ENCODE measurements around the gene GPR137. TPM values are rescaled to one million over a fixed set of nuclear protein-coding genes. Genes with fewer than 3 reads are reported as not detected.

GPR137 gene
- total and polyA plus RNA-seq, 10 of the 15 experiments (the other 5 are each of a cell fraction or from before 2014, with no cell fraction given), result 0.37 to 29.2 (median 13.8) TPM

DNA sequence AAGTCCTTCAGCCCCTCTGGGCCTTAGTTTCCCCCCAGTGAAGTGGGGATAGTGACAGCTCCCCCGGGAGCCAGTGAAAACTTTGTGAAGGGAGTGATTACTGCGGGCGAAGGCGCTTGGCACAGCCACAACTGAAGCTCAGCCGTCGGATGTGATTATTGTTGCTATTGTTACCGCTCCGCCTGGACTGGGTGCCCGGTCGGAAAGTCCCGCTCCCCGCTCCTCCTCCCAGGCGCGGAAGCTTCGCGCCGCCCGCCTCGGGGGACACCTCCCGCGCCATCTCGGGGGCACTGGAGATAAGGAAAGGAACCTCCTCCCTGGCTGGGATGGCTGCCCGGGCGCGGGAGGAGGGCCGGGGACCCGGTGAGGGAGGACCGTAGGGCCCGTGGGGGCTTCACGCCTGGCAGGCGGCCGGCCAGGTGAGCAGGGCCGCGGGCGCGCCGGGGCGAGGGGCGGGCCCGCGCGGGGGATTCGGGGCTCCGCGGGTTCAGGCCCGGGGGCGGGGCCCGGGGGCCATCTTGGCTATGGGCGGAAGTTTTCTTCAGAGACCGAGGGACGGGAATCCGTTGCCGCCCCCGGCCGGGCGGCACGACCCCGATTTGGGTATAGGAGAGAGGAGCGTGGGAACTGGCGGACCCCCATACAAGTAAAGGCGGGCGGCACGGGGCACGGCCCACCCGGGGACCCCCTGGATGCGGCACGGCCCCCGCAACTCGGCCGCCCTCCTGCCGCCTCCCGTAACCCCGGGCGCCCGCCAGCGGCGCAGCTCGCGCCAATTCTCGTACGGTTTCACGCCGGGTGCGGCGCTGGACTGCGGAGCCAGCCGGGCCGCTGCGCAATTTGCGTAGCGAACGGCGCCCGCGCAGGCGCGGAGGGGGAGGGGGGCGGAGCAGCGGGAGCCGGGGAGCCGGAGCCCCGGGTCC, at the start of gene GPR137 (continued):
- TF ChIP-seq, protein P1, sequence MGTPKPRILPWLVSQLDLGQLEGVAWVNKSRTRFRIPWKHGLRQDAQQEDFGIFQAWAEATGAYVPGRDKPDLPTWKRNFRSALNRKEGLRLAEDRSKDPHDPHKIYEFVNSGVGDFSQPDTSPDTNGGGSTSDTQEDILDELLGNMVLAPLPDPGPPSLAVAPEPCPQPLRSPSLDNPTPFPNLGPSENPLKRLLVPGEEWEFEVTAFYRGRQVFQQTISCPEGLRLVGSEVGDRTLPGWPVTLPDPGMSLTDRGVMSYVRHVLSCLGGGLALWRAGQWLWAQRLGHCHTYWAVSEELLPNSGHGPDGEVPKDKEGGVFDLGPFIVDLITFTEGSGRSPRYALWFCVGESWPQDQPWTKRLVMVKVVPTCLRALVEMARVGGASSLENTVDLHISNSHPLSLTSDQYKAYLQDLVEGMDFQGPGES (IDR thresholded peaks at IDR 0.05), result no peak; the same call in 1 of the 2 replicates
- TF ChIP-seq, protein P2, sequence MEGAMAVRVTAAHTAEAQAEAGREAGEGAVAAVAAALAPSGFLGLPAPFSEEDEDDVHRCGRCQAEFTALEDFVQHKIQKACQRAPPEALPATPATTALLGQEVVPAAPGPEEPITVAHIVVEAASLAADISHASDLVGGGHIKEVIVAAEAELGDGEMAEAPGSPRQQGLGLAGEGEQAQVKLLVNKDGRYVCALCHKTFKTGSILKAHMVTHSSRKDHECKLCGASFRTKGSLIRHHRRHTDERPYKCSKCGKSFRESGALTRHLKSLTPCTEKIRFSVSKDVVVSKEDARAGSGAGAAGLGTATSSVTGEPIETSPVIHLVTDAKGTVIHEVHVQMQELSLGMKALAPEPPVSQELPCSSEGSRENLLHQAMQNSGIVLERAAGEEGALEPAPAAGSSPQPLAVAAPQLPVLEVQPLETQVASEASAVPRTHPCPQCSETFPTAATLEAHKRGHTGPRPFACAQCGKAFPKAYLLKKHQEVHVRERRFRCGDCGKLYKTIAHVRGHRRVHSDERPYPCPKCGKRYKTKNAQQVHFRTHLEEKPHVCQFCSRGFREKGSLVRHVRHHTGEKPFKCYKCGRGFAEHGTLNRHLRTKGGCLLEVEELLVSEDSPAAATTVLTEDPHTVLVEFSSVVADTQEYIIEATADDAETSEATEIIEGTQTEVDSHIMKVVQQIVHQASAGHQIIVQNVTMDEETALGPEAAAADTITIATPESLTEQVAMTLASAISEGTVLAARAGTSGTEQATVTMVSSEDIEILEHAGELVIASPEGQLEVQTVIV (IDR thresholded peaks at IDR 0.05; ENCODE audit: borderline replicate concordance, partially characterized antibody), result no peak
- TF ChIP-seq RB1 (IDR thresholded peaks at IDR 0.05; ENCODE audit: borderline replicate concordance), result peak; percentile 75; the same call in 1 of the 2 replicates
- no peak for TF ChIP-seq SUZ12 (IDR thresholded peaks at IDR 0.05; ENCODE audit: unreplicated experiment)
- TF ChIP-seq SREBF1 (IDR thresholded peaks at IDR 0.05; ENCODE audit: low read length), result no peak
- peak; percentile 90 for TF ChIP-seq ZNF24 (IDR thresholded peaks at IDR 0.05)
- no peak for TF ChIP-seq FOS (IDR thresholded peaks at IDR 0.05; ENCODE audit: borderline replicate concordance, extremely low read depth, insufficient read length)
- TF ChIP-seq SP1 (IDR thresholded peaks at IDR 0.05; ENCODE audit: low read depth, low read length), result no peak
- TF ChIP-seq PML (IDR thresholded peaks at IDR 0.05; ENCODE audit: low read length), result no peak
- TF ChIP-seq NRF1 (conservative IDR thresholded peaks at IDR 0.05; ENCODE audit: low read depth, low read length), result peak; percentile 80
- TF ChIP-seq CHD4 (IDR thresholded peaks at IDR 0.05), result no peak
- no peak for TF ChIP-seq ZSCAN29 (IDR thresholded peaks at IDR 0.05)
- TF ChIP-seq GABPA (IDR thresholded peaks at IDR 0.05; ENCODE audit: low read depth), result no peak; the same call in 1 of the 2 replicates
- TF ChIP-seq, protein P3, sequence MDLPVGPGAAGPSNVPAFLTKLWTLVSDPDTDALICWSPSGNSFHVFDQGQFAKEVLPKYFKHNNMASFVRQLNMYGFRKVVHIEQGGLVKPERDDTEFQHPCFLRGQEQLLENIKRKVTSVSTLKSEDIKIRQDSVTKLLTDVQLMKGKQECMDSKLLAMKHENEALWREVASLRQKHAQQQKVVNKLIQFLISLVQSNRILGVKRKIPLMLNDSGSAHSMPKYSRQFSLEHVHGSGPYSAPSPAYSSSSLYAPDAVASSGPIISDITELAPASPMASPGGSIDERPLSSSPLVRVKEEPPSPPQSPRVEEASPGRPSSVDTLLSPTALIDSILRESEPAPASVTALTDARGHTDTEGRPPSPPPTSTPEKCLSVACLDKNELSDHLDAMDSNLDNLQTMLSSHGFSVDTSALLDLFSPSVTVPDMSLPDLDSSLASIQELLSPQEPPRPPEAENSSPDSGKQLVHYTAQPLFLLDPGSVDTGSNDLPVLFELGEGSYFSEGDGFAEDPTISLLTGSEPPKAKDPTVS (IDR thresholded peaks at IDR 0.05; ENCODE audit: low read depth, low read length), result no peak
